GM23248 (cell line): ENCODE data around the gene TAS2R9.

Experiments
- EZH2 ChIP-seq: fragments of 200-600 bp; sonication (generic); IDR thresholded peaks from 2 replicates; pipeline ENCODE4 v1.6.1; 2018; ENCODE audit warnings: antibody characterized with exemption, mild to moderate bottlenecking; ENCODE audit not compliant: insufficient read depth, poor library complexity, severe bottlenecking
- EZH2phosphoT487 ChIP-seq: fragments of 200-600 bp; sonication (generic); IDR thresholded peaks from 2 replicates; pipeline ENCODE4 v1.6.1; 2018; ENCODE audit warnings: antibody characterized with exemption, moderate library complexity, mild to moderate bottlenecking, low read depth; ENCODE audit not compliant: insufficient read depth

- no peak for TF ChIP-seq EZH2
- TF ChIP-seq EZH2phosphoT487, result no peak
These were observed 30.9 kb downstream of the TAS2R9 start for GRCh38 chr12:10779103-10779502.
